Cerebellar nuclear complex (tissue), 1 donor: ENCODE results near the gene OLIG2.

Source experiments
- DNase-seq, 2 experiments: peaks; one replicate each; lab custom pipeline; 2025; lab: John Stamatoyannopoulos, UW

The OLIG2 gene

DNA sequence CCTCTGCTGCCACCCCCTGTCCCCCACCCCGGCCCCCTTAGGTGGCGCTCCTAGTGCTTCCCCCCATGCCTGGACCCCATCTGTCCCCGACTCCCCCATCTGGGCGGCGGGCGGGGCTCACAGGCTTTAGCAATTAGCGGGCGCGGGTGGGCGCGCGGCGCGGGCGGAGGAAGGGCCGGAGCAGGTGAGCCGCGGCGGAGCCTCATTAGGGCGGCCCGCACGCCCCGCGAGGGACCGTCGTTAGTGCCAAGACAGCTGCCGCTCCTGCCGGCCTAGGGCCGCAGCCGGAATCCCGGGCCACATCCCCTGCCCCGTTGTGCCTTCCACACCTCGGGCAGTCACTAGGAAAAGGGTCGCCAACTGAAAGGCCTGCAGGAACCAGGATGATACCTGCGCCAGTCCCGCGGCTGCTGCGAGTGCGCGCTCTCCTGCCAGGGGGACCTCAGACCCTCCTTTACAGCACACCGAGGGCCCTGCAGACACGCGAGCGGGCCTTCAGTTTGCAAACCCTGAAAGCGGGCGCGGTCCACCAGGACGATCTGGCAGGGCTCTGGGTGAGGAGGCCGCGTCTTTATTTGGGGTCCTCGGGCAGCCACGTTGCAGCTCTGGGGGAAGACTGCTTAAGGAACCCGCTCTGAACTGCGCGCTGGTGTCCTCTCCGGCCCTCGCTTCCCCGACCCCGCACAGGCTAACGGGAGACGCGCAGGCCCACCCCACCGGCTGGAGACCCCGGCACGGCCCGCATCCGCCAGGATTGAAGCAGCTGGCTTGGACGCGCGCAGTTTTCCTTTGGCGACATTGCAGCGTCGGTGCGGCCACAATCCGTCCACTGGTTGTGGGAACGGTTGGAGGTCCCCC is 7.6 kb downstream of the OLIG2 start:
- no peak for DNase-seq

DNA sequence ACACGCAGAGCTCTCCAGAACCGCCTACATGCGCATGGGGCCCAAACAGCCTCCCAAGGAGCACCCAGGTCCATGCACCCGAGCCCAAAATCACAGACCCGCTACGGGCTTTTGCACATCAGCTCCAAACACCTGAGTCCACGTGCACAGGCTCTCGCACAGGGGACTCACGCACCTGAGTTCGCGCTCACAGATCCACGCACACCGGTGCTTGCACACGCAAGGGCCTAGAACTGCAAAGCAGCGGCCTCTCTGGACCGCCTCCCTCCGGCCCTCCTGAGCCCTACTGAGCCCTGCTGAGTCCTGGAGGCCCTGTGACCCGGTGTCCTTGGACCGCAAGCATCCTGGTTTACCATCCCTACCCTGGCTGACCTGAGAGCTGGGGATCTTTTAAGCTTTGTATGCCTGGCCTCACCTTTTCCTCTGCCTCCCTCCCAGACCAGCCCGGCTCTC is 8.3 kb downstream of the OLIG2 start:
- DNase-seq: no peak

DNA sequence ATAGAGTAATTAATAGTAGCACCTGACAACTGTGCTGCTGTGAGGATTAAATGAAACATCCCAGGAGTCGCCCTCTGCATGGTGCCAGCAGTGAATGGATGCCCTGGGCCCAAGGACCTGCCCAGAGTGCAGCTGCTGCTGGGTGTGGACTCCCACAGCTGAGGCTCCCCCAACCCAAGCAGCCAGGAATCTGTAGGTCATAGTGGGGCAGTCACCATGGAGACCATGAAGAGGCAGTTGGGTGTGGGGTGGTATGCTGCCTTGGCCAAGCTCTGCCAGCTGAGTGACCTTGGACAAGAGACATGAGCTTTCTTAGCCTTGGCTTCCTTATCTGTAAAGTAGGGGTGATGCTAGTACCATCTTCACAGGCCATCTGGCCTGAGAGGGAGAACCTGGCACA is 9.4 kb downstream of the OLIG2 start:
- no peak for DNase-seq

DNA sequence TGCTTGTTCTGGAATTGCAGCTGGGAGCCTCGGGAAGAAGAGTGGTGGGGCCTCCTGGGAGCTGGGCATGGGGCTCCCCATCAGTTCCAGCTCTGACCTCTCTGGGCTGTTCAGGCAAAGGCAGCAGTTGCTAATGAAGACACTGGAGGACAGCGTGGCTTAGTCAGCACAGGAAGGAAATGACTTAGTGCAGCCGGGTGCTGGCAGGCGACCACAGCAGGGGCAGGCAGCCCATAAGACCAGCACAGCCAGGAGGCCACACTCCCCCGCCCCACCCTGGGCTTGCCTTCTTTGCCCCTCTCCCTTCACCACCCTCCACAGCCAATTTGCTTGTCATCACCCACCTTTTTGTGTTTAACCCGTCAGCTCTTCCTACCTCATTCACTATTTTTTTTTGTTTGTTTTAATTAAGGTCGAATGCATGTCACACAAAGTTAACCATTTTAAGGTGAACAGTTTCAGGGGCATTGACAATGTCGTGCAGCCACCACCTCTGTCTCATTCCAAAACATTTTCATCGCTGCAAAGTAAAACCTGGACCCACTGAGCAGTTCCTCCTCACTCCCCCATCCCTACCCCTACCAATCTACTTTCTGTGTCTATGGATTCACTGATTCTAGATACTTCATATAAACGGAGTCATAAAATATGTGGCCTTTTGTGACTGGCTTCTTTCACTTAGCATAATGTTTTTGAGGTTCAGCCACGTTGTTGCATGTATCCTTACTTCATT is 10.9 kb downstream of the OLIG2 start:
- DNase-seq: no peak

DNA sequence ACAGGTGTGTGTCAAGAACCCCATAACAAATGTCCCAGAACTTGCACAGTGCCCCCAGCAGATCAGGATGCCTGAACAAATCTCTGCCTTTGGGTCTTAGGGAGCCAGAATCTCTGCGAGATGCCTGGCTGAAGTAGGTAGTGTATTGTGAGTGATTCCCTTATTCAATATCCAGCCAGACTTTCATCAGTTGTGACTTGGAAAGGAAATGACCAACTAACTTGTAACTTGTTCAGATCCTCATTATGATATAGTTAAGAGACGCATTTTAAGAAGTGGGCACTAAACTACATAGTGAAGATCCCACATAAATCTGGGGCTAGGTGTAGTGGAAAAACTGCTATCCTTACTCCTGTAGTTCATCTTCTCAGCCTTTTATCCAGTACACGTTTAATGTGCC is 11.8 kb downstream of the OLIG2 start:
- DNase-seq: no peak

DNA sequence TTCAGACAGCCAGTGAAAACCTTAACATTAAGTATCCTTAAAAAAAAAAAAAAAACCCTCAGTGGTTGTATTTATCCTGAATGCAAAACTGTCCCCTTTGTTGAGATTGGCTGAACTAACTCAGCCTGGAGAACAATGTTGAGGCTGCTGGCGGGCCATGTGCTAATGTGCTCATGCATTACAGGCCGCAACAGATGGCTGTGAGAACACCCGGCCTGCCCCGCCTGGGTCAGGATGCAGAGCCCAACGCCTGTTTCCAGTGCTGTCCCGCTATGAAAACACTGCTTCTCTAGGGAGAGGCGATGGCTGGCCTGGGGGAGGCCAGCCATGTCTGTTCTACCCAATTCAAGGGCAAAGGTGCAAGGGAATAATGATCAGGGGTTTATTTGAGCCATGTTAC is 13.8 kb downstream of the OLIG2 start:
- DNase-seq: no peak

DNA sequence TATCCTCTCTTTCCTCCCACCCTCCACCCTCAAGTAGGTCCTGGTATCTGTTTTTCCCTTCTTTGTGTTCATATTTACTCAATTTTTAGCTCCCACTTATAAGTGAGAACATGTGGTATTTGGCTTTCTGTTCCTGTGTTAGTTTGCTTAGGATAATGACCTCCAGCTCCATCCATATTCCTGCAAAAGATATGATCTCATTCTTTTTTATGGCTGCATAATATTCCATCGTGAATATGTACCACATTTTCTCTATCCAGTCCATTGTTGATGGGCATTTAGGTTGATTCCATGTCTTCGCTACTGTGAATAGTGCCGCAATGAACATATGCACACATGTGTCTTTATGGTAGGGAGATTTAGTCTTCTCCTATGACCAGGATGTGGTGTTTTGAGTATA is 14.5 kb downstream of the OLIG2 start:
- DNase-seq: no peak

DNA sequence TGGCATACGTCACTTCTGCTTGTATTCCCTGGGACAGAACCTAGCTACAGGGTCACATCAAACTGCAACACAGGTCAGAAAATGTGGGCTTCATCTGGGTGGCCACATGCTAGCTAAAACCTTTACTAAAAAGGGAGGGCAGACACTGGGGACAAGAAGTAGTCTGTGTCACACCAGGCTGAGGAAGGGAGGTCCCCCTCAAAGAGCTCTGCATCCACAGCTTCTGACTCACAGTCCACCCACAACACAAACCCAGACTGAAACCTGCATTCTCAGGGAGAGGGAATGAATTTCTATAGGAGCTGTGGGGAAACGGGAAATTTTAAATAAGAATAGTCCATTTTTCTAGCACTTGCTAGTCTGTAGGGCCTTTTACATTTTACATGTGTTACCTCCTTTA is 16.2 kb downstream of the OLIG2 start:
- DNase-seq: no peak

DNA sequence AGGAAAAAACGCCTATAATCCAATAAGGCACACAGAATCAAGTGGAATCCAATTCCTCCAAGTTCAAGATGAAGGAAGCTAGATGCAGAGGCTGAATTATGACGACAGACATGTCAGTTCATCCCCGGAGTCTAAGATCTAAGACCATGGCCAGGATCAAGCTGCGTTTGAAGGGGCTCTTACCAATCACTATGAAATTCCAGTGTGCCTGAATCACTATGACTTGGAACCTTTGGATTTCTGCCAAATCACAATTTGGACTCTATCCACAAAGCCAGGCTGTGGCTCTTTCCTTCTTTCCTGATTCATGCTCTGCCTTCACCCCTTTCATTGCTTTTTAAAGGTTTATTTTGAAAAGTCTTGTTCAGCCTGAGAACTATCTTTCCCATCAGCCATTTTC is 17.1 kb downstream of the OLIG2 start:
- no peak for DNase-seq

DNA sequence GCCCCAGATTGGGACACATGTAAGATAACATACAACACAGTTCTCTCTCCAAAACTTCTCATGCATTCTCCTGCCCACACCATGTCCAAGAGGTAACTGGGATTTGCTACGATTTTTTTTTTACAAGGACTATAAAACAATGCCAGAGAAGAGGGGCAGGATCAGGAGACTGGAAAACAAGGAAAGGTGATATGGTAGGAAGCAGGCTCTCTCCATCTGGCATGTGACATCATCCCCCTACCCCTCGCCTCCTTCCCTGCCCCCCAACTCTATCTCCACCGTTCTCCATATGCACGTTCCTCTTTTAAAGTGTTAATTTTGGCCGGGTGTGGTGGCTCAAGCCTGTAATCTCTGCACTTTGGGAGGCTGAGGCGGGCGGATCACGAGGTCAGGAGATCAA is 20.7 kb downstream of the OLIG2 start:
- no peak for DNase-seq

DNA sequence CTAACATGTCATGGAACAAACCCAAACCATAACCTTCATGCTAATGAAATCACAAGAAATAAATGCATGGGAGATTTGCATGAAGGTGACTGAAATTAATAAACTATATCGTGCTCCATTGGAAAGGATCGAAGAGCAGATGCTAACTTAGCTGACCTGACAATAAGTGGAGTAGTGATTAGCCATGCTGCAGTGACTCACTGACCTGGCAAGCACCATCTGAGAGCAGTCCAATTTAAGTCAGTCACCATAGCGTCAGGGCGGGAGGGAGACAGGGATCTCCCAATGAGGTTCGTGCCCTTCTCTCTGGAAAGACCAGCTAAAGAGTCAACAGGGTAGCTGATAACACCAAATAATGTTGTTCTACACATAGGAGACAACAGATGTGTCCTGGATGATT is 21.5 kb downstream of the OLIG2 start:
- DNase-seq: no peak

DNA sequence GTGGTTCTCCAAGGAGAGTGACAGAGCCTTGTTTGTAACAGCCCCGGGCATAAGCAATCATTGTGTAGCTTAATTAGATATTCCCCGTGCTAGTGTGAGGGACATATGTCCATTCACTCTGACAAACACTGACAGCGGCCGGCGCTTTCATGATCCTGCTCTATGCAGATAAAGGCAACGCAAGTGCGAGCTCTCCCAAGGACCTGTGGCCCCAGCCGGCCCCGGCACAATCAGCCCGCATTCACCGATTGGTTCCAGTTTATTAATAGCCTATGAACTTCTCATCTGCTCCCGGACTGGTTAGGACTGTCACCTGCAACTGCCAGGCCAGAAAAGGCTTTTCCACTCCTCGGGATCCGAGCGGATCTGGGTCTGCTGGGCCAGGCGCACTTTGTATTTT is 26.2 kb downstream of the OLIG2 start:
- DNase-seq: no peak

DNA sequence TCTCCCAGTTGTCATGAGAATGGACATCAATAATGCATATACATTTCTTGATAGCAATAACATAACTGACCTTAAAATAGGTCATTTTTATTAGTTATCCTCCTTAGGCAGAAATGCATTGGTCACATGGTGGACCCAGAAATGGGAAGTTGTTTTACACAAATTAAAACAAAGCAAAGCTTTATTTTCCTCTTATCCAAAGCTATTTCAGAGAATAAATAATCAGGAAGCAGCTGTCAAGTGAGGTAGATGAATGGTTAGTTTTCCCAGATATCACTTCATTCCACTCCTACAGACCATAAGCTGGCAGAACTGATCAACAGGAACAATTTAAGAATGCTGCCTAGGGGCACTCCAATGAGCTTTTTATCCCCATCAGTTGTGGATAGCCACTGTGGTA is 28.2 kb downstream of the OLIG2 start:
- DNase-seq: no peak

DNA sequence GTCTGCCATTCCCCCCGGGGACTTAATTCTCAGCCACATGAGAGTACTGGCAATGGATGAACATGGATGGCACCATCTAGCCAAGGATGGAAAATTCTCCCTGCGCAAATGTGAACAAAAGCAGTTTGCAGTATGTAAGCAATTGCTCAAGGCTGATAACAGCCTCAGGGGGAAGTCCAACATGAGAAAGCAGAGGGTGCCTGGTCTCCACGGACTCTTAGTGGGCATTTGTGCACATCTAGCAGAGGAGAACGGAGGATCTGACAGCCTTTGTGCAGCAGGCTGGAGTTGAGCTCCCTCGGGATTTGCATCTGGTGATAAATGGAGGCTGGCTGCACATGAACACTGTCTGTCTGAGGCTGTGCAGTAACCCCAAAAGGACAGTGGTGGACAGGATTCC is 30.3 kb downstream of the OLIG2 start:
- DNase-seq: no peak

DNA sequence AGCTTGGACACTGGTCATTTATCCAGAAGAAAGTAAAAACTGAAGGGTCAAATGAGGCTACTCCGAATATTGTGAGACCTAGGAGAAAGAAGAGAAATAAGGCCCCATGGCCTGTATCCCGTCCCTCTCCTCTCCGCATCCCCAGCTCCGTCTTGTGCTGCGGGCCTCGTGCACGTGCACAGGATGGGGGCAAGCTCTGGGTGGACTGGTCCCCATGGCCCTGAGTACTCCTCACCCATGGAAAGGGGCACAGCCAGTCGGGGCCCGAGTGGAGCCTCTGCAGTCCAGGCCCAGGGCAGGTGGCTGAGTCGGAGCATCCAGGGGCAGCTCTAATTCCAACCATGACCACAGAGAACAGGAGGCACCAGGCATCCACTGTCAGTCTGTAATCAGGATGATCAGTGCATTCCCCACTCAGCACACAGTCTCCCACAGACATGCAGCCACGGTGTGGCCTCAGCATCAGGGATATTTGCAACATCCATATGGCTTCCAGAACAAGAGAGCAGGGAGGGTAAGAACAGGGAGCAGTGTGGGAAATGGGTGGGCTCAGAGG is 31.7 kb downstream of the OLIG2 start:
- DNase-seq: no peak

DNA sequence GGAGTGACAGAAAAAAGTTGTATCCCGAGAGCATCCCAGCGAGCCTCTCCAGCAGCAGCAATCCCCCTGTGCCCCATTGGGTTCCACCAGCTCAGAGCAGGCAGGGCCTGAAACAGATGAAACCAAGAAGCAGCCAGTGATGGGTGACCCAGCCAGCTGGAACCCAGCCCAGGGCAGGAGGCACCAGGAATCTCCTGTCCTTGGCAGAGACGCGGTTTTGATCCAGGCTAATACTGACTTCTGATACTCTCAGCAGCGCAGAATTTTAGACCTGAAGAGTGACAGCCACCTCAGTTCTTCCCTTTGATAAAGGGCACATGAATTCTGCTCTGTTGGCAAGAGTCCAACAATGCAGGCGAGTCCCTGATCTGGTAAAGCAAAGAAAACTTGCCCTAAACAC is 32.8 kb downstream of the OLIG2 start:
- peak; percentile 22 to 61 for DNase-seq

DNA sequence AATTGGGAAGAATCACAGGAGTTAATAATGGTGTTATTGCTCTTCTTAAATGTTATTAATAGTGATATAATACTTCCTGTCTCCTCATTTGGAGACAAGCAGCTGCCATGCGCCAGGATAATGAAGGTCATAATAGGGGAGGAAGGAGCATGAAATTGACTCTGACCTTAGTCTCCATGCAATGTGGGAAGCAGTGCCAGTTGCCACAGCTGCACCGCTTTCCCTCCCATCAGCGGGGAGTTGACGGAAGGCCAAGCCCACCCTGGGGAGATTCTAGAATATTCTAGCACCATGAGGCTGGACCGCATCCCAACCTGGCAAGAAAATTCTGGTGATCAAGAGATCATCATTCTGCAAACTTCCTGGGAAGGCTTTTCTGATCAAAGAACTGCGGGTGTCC is 33.2 kb downstream of the OLIG2 start:
- no peak for DNase-seq

DNA sequence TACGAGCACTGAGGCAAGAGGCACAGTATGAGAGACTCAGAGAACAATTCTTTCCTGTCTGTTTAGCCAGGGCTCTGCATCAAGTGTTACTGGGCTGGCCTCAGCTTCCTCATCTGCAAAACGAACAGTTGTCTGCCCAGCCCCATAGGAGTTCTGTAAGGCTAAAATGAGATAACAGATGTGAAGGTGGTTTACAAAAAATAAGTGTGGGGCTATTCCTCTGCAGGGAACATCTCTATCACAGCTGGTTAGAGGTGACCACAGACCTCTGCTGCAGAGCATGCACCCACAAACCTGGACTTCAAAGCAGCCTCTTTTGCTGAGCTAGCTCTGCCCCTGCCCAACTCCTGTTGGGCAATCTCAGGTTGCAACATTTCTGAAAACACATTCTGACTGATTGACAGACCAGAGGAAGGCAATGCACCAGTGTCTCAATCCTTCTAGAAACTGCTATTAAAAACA is 33.7 kb downstream of the OLIG2 start:
- DNase-seq: no peak

DNA sequence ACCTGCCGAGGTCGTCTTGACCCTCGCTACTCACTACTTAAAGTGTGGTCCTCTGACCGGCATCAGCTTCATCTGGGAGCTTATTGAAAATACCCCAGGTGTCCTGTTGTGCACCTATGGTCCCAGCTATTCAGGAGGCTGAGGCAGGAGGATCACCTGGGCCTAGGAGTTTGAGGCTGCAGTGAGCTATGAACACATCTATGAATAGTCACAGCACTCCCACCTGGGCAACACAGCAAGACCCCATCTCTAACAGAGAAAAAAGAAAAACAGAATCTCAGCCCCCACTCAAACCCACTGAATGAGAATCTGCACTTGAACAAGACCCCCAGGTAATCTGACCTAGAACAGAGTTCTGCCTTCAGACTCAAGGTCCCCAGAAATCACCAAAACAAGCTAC is 35.5 kb downstream of the OLIG2 start:
- no peak for DNase-seq

DNA sequence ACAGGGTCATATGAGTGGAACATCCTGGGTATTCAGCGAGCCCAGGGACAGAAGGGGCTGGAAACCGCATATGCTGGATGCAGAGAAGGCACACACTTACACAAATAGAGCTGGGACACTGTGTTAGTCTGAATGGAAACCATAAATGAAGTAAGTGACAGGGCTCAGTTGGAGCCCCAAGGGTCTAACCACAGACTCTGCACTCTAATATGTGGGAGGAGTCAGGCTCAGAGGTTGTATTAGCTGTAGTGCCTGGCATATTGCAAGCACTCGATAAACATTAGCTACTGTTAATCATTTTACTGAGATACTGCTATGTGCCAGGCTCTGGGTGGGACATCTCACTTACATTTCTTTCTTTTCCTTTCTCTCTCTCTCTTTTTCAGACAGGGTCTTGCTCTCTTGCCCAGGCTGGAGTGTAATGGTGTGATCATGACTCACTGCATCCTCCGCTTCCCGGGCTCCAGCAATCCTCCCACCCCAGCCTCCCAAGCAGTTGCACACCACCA is 37.7 kb downstream of the OLIG2 start:
- DNase-seq: no peak

DNA sequence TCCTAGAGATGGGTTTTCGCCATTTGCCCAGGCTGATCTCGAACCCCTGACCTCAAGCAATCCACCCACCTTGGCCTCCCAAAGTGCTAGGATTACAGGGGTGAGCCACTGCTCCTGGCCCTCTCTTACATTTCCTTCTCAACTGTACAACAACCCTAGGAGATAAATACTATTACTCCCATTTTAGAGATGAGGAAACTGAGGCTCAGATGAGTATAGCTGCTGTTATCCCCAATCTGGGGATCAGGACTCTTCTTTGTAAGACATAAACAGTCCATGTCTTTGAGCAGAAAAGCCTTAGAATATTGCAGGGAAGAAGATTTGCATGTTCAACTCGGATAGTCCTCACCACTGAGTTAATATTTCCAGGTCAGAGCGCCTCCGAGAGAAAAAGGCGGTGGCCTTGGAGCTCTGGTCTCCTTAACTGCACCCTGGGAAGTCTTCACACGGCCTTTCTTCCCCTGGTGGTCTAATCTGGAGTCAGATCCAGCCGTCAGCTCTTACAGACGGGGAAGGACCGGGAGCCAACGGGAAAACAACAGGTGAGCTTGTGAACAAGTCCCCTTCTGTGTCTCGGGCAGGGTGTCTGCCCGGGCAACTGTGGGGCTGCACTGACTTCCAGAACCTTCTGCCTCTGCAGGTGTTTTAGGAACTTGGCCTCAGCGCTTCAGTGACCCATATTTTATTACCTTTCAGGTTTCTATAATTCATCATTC is 38.3 kb downstream of the OLIG2 start:
- DNase-seq: no peak
